ENCODE results near the gene PIP5K1B. TPM values are rescaled to one million over a fixed set of nuclear protein-coding genes. Genes with fewer than 3 reads are reported as not detected.

PIP5K1B gene
- total and polyA plus RNA-seq, 4 donors, result 0.09 to 30.9 (median 0.29) TPM

DNA sequence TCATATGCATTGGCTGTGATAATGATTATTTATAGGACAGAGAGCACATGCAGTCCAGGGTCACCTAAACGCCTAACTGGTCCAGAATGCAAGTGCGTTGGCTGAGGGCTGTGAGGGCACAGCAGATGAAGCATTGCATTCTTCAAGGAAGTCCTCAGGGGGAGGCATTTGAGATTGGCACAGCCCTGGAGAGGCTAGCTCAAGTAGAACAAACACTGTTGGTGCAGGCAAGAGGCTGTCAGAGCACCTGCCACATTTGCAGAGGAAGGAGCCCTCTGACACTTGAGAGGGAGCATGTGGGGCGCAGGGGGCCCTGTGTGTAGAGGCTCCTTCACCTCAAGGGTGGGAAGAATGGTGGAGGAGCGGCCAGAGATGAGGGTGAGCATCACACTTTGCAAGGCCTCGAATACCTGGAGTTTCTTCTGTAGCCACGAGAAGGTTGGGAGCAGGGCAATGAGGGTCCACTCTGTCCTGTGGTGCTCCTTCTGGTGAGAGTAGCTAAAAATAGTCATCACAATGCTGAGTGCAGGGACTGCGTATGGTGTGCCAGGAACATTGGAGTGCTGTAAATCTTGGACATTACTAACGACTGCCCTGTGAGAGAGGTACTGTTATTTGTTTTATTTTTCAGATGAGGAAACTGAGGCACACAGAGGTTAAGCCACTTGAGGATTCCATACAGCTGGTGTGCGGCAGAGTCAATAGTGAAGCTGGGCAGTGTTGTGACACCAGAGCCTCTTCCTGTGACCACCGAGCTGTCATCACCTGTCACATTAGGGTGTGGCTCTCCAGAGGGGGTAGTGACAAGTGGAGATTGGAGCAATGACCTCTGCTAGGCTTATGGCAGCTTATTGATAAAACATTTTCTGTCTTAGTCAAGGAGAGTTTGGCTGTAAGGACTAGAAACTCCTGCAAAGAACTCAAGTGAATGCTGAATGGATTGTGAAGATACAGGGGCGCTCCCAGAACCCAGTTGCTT, 100.2 kb downstream of the PIP5K1B start:
- no peak overlapping the region for H3K27ac ChIP-seq (ENCODE audit: low read depth in 1 of 2, low read length in 2 of 2)
- H3K9ac ChIP-seq (ENCODE audit: low read depth in 1 of 2, low read length in 2 of 2), result no peak overlapping the region
- peaks cover 0 to 2% (median 0%) of the 10 kb centered on the region in 4 donors for H3K27me3 ChIP-seq (ENCODE audit: control insufficient read depth in 4 of 4, insufficient read depth in 4 of 4, low read length in 3 of 4)
- no peak for DNase-seq (ENCODE audit: low spot score)
- WGBS, result 72% methylated on average over 11 of the region's 11 CpGs
- no peaks in the 10 kb centered on the region for H3K4me1 ChIP-seq (ENCODE audit: control insufficient read depth in 4 of 4, insufficient read depth in 4 of 4, low read length in 3 of 4)
- H3K4me3 ChIP-seq (ENCODE audit: low read depth in 1 of 3, low read length in 3 of 3), result no peak overlapping the region
- no peak for TF ChIP-seq TAF1 (conservative IDR thresholded peaks at IDR 0.05)
- TF ChIP-seq, protein P1, sequence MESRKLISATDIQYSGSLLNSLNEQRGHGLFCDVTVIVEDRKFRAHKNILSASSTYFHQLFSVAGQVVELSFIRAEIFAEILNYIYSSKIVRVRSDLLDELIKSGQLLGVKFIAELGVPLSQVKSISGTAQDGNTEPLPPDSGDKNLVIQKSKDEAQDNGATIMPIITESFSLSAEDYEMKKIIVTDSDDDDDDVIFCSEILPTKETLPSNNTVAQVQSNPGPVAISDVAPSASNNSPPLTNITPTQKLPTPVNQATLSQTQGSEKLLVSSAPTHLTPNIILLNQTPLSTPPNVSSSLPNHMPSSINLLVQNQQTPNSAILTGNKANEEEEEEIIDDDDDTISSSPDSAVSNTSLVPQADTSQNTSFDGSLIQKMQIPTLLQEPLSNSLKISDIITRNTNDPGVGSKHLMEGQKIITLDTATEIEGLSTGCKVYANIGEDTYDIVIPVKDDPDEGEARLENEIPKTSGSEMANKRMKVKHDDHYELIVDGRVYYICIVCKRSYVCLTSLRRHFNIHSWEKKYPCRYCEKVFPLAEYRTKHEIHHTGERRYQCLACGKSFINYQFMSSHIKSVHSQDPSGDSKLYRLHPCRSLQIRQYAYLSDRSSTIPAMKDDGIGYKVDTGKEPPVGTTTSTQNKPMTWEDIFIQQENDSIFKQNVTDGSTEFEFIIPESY (IDR thresholded peaks at IDR 0.05), result no peak
- TF ChIP-seq JUND (IDR thresholded peaks at IDR 0.05), result no peak
- no peak for TF ChIP-seq RXRA (IDR thresholded peaks at IDR 0.05)
- TF ChIP-seq GABPA (IDR thresholded peaks at IDR 0.05 in 1 of 2, conservative IDR thresholded peaks at IDR 0.05 in 1 of 2), result no peak
- TF ChIP-seq HNF4A (conservative IDR thresholded peaks at IDR 0.05), result no peak
- no peak for TF ChIP-seq FOXA2 (IDR thresholded peaks at IDR 0.05)
- H3K36me3 ChIP-seq (ENCODE audit: control insufficient read depth in 4 of 4, insufficient read depth in 3 of 4, low read depth in 1 of 4, low read length in 3 of 4), result no peaks in the 10 kb centered on the region
- H3K9me3 ChIP-seq (ENCODE audit: control insufficient read depth in 4 of 4, low read length in 3 of 4), result peaks cover 0 to 2% (median 0%) of the 10 kb centered on the region in 4 donors

DNA sequence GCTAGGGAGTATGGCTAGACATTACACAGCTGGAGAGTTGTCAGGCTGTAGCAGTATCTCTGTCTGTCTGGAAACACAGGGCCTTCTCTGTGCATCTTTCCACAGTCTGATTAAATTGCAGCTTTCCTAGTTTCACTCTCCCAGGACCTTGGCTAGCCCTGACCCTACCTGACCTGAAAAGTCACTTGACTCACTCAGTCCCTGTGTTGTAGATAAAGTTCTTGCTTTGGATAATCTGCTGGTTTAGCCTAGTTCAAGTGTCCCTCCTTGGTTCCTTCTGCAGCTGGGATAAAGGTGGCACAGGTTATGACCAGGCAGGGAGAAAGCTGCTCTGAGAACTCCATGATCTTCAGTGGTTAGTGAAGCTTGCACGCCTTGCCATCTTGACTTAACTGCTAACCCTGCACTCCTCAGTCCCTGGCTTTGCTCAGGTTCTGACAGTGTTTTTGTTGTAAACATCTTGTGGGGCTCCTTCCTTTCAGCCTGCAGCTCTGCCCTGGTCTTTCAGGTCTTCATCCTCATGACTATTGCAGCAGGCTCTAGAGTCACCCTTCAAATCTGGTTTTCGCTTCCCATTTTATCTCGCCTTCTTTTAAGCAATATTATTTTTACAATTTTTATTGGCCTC, 101.0 kb downstream of the PIP5K1B start:
- Histone ChIP-seq H3K27me3 (ENCODE audit: control insufficient read depth in 4 of 4, insufficient read depth in 4 of 4, low read length in 3 of 4) (peaks cover 0 to 2% (median 0%) of the 10 kb centered on the region in 4 donors), H3K9ac (ENCODE audit: low read depth in 1 of 2, low read length in 2 of 2) (no peak overlapping the region), H3K36me3 (ENCODE audit: control insufficient read depth in 4 of 4, insufficient read depth in 3 of 4, low read depth in 1 of 4, low read length in 3 of 4) (no peaks in the 10 kb centered on the region), H3K4me1 (ENCODE audit: control insufficient read depth in 4 of 4, insufficient read depth in 4 of 4, low read length in 3 of 4) (no peaks in the 10 kb centered on the region), H3K27ac (ENCODE audit: low read depth in 1 of 2, low read length in 2 of 2) (no peak overlapping the region), H3K4me3 (ENCODE audit: low read depth in 1 of 3, low read length in 3 of 3) (no peak overlapping the region), H3K9me3 (ENCODE audit: control insufficient read depth in 4 of 4, low read length in 3 of 4) (peaks cover 0 to 2% (median 0%) of the 10 kb centered on the region in 4 donors)
- no peak for DNase-seq (ENCODE audit: low spot score)
- TF ChIP-seq NR2F2 (IDR thresholded peaks at IDR 0.05), result no peak
- no peak for TF ChIP-seq RAD21 (IDR thresholded peaks at IDR 0.05)
- no peak for TF ChIP-seq HNF4G (IDR thresholded peaks at IDR 0.05)
- no peak for TF ChIP-seq YY1 (IDR thresholded peaks at IDR 0.05)
- TF ChIP-seq FOXA2 (IDR thresholded peaks at IDR 0.05), result no peak
- TF ChIP-seq JUND (IDR thresholded peaks at IDR 0.05), result no peak
- TF ChIP-seq, protein P2, sequence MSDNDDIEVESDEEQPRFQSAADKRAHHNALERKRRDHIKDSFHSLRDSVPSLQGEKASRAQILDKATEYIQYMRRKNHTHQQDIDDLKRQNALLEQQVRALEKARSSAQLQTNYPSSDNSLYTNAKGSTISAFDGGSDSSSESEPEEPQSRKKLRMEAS (IDR thresholded peaks at IDR 0.05), result no peak
- TF ChIP-seq HNF4A (conservative IDR thresholded peaks at IDR 0.05), result no peak
- no peak for TF ChIP-seq GABPA (IDR thresholded peaks at IDR 0.05 in 1 of 2, conservative IDR thresholded peaks at IDR 0.05 in 1 of 2)
- TF ChIP-seq SP1 (IDR thresholded peaks at IDR 0.05), result no peak
- no peak for TF ChIP-seq FOXA1 (IDR thresholded peaks at IDR 0.05)
- TF ChIP-seq, protein P3, sequence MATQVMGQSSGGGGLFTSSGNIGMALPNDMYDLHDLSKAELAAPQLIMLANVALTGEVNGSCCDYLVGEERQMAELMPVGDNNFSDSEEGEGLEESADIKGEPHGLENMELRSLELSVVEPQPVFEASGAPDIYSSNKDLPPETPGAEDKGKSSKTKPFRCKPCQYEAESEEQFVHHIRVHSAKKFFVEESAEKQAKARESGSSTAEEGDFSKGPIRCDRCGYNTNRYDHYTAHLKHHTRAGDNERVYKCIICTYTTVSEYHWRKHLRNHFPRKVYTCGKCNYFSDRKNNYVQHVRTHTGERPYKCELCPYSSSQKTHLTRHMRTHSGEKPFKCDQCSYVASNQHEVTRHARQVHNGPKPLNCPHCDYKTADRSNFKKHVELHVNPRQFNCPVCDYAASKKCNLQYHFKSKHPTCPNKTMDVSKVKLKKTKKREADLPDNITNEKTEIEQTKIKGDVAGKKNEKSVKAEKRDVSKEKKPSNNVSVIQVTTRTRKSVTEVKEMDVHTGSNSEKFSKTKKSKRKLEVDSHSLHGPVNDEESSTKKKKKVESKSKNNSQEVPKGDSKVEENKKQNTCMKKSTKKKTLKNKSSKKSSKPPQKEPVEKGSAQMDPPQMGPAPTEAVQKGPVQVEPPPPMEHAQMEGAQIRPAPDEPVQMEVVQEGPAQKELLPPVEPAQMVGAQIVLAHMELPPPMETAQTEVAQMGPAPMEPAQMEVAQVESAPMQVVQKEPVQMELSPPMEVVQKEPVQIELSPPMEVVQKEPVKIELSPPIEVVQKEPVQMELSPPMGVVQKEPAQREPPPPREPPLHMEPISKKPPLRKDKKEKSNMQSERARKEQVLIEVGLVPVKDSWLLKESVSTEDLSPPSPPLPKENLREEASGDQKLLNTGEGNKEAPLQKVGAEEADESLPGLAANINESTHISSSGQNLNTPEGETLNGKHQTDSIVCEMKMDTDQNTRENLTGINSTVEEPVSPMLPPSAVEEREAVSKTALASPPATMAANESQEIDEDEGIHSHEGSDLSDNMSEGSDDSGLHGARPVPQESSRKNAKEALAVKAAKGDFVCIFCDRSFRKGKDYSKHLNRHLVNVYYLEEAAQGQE (IDR thresholded peaks at IDR 0.05), result no peak
- TF ChIP-seq, protein P4, sequence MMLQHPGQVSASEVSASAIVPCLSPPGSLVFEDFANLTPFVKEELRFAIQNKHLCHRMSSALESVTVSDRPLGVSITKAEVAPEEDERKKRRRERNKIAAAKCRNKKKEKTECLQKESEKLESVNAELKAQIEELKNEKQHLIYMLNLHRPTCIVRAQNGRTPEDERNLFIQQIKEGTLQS (IDR thresholded peaks at IDR 0.05), result no peak
- 82% methylated on average over 3 of the region's 3 CpGs for WGBS
